Activated naive CD8-positive, alpha-beta T cell treated with anti-CD3 and anti-CD28 coated beads for 36 hours (primary cell): ENCODE results near the gene STAB2. TPM values are rescaled to one million over a fixed set of nuclear protein-coding genes. Genes with fewer than 3 reads are reported as not detected.

Source experiments
- DNase-seq: peaks from one replicate; pipeline ENCODE4 v3.0.0; 2021
- H3K27ac Mint-ChIP-seq: one replicate; pipeline ENCODE4 v1.8.0; 2022; ENCODE audit warnings: mild to moderate bottlenecking, moderate library complexity, mixed read lengths
- H3K27me3 Mint-ChIP-seq: one replicate; pipeline ENCODE4 v1.8.0; 2022; ENCODE audit warnings: mild to moderate bottlenecking, mixed read lengths
- H3K36me3 Mint-ChIP-seq: one replicate; pipeline ENCODE4 v1.8.0; 2021; ENCODE audit warnings: mild to moderate bottlenecking, mixed read lengths
- H3K4me1 Mint-ChIP-seq: one replicate; pipeline ENCODE4 v1.8.0; 2021; ENCODE audit warnings: mixed read lengths
- H3K4me3 Mint-ChIP-seq: one replicate; pipeline ENCODE4 v1.8.0; 2022; ENCODE audit warnings: mild to moderate bottlenecking, moderate library complexity, mixed read lengths
- H3K9me3 Mint-ChIP-seq: one replicate; pipeline ENCODE4 v1.8.0; 2022; ENCODE audit warnings: mixed read lengths
- total RNA-seq, 2 experiments: library from RNA; stranded (reverse); gene quantifications; one replicate each; pipeline ENCODE4 v1.2.3, GENCODE V29; 2021

STAB2 gene
- total RNA-seq, 2 experiments from 2014 or later, result not detected

DNA sequence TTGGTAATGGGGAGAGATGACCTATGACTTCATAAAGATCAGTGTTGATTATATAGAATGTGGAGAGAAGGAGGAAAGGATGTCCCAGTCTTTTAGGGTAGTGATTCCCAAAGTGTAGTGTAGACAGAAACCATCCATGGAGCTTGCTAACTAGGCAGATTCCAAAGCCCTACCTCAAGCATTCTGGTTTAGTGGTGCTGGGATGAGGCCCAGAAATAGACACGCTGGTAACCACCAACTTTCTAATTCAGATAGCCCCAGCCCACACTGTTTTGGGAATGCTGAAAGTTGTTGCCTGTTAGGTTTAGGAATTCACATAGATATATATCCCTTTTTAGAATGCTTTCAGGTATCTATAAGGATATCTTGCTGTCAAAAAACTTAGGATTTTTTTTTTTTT, 69.2 kb downstream of the STAB2 start:
- Mint-ChIP-seq H3K27me3 (no peaks in the 10 kb centered on the region), H3K27ac (no peak overlapping the region), H3K4me3 (no peak overlapping the region), H3K36me3 (no peaks in the 10 kb centered on the region), H3K4me1 (peaks cover 12% of the 10 kb centered on the region), H3K9me3 (no peaks in the 10 kb centered on the region)
- no peak for DNase-seq

GRCh38 chr12:103657331-103657730, 70.3 kb downstream of the STAB2 start:
- Mint-ChIP-seq H3K4me1 (peaks cover 12% of the 10 kb centered on the region), H3K9me3 (no peaks in the 10 kb centered on the region)
- DNase-seq, result no peak

DNA sequence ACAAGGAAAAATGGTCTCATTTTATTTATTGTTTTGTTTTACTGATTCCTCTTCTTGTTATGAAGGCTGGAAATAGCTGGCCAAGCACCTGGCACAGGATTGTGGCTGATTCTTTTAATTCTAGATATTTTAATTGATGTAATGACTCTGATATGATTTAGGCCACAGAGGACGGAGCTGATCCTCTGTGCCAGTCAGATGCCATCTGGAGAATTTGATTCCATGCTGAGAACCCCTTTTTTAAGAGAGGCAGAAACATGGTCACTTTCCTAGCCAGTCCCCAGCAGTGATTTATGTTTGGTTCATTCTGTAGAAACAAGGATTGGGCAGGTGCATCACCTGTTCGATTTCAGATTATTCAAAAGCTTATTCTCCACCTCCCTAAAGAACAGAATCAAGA, 77.6 kb downstream of the STAB2 start:
- H3K27ac Mint-ChIP-seq, result no peak overlapping the region
- peaks cover 3% of the 10 kb centered on the region for H3K27me3 Mint-ChIP-seq
- no peak overlapping the region for H3K4me3 Mint-ChIP-seq
- DNase-seq, result no peak
- H3K9me3 Mint-ChIP-seq, result no peaks in the 10 kb centered on the region
- no peaks in the 10 kb centered on the region for H3K4me1 Mint-ChIP-seq
- no peaks in the 10 kb centered on the region for H3K36me3 Mint-ChIP-seq

More at GRCh38 chr12:103657331-103657730, 70.3 kb downstream of the STAB2 start:
- H3K4me3 Mint-ChIP-seq, result no peak overlapping the region
- H3K27me3 Mint-ChIP-seq, result no peaks in the 10 kb centered on the region
- H3K27ac Mint-ChIP-seq, result no peak overlapping the region
- no peaks in the 10 kb centered on the region for H3K36me3 Mint-ChIP-seq

DNA sequence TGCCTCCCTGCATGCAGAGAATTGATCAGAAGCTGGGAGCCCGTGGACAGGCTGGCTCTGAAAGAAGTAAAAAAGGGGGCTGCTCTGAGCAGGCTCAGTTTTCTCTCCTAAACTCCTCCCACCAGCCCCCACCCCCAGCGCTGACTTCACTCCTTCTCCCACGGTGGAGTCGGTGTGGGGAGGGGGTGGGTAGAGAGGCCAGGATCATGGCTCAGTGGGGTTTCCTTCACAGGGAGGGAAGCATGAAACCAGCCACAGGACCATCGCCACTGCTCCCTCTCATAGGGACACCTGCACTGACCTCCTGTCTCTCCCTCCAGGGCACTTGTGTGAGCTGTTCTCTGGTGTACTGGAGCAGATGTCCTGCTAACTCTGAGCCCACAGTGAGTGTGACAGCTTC, 78.9 kb downstream of the STAB2 start:
- Mint-ChIP-seq H3K4me1 (no peaks in the 10 kb centered on the region), H3K27ac (no peak overlapping the region), H3K36me3 (no peaks in the 10 kb centered on the region), H3K9me3 (no peaks in the 10 kb centered on the region), H3K4me3 (no peak overlapping the region), H3K27me3 (peaks cover 3% of the 10 kb centered on the region)
- no peak for DNase-seq

DNA sequence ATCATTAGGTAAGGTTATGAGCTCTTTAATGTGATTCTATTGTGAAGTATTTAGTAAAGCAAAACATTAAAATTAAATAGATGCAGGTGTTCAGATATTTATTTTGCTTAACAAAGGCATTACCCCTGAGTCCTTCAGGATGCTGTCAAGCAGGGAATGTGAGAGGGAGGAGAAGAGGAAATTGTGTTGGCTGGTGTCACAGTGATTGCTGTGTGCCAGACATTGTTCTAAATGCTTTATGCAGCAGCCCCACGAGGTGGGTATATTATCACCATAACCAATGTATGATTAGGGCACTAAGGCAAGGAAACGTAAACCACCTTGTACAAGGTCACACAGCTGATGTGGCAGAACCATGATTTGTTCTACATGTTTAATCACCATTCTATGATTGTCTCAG, 80.1 kb downstream of the STAB2 start:
- no peaks in the 10 kb centered on the region for H3K36me3 Mint-ChIP-seq
- peaks cover 3% of the 10 kb centered on the region for H3K27me3 Mint-ChIP-seq
- no peak overlapping the region for H3K4me3 Mint-ChIP-seq
- H3K4me1 Mint-ChIP-seq, result no peaks in the 10 kb centered on the region
- DNase-seq, result no peak
- no peaks in the 10 kb centered on the region for H3K9me3 Mint-ChIP-seq
- no peak overlapping the region for H3K27ac Mint-ChIP-seq

DNA sequence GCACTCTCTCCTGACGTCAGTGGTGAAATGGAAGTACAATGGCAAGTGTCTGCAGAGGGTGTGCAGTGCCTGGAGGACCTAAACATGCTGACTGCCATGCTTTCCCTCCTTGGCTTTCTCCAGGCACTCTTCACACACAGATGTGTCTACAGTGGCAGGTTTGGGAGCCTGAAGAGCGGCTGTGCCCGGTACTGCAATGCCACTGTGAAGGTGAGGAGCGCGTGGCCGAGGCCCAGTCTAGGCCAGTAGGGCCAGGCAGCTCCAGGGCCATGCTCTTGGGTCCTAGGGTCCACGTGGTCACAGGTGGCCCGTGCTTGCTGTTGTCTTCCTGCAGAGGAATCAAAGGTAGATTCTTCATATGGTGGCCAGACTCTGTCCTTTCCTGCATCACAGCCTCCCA, 81.4 kb downstream of the STAB2 start:
- no peaks in the 10 kb centered on the region for H3K9me3 Mint-ChIP-seq
- H3K27me3 Mint-ChIP-seq, result peaks cover 3% of the 10 kb centered on the region
- no peaks in the 10 kb centered on the region for H3K36me3 Mint-ChIP-seq
- H3K4me1 Mint-ChIP-seq, result no peaks in the 10 kb centered on the region
- DNase-seq, result no peak
- H3K4me3 Mint-ChIP-seq, result no peak overlapping the region
- H3K27ac Mint-ChIP-seq, result no peak overlapping the region

DNA sequence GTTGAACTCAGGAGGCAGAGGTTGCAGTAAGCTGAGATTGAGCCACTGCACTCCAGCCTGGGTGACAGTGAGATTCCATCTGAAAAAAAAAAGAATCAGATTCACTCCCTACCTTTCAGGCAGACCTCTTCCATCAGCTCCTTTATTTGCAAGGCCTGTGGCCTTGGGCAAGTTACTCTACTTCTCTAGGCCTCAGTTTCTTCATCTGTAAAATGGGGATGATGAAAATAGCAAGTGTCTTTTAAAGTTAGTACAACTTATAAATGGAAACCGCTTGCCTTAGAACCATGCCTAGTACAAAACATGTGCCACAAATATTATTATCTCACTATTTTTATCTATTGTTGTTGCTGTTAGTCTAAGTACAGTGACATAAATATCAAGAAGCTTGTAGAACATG, 84.3 kb downstream of the STAB2 start:
- no peaks in the 10 kb centered on the region for H3K36me3 Mint-ChIP-seq
- no peaks in the 10 kb centered on the region for H3K9me3 Mint-ChIP-seq
- DNase-seq, result no peak
- no peak overlapping the region for H3K27ac Mint-ChIP-seq
- peaks cover 3% of the 10 kb centered on the region for H3K27me3 Mint-ChIP-seq
- H3K4me3 Mint-ChIP-seq, result no peak overlapping the region
- H3K4me1 Mint-ChIP-seq, result no peaks in the 10 kb centered on the region

- Mint-ChIP-seq H3K4me3 (no peak overlapping the region), H3K27ac (no peak overlapping the region), H3K36me3 (no peaks in the 10 kb centered on the region), H3K4me1 (no peaks in the 10 kb centered on the region), H3K27me3 (no peaks in the 10 kb centered on the region), H3K9me3 (no peaks in the 10 kb centered on the region)
- DNase-seq, result no peak
Observed at GRCh38 chr12:103672401-103673119, 85.5 kb downstream of the STAB2 start.

DNA sequence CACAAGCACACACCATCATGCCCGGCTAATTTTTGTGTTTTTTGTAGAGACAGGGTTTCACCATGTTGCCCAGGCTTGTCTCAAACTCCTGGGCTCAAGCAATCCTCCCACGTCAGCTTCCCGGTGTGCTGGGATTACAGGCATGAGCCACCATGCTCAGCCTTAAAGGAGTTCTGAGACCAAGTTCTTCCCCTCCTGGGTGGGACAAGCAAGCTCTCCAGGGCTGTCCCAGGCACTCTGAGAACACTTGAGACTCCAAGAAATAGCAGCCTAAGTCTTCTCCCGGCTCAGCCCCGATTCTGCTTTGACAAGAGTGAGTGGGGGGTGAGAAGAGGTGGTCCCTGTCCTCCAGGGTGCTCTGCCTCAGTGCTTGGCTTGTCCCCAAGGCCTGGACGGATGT, 86.4 kb downstream of the STAB2 start:
- Mint-ChIP-seq H3K4me3 (no peak overlapping the region), H3K4me1 (no peaks in the 10 kb centered on the region), H3K27ac (no peak overlapping the region), H3K27me3 (no peaks in the 10 kb centered on the region), H3K9me3 (no peaks in the 10 kb centered on the region), H3K36me3 (no peaks in the 10 kb centered on the region)
- no peak for DNase-seq

DNA sequence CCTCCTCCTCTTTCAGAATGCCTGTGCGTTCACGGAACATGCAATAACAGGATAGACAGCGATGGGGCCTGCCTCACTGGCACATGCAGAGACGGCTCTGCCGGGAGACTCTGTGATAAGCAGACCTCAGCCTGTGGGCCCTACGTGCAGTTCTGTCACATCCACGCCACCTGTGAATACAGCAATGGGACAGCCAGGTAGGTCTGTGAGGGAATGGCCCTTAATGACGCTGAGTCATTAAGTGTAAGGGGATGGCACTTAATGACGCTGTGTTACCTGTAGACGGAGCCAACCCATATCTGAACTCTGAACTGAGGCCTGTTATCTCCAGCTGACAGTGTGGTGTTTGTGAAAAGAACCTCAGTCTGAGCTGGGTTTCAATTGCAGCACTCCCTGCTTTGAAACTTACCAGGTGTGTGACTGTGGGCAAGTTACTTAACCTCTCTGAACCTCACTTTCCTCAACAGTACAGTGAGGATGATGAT, 86.9 kb downstream of the STAB2 start:
- no peaks in the 10 kb centered on the region for H3K27me3 Mint-ChIP-seq
- no peaks in the 10 kb centered on the region for H3K36me3 Mint-ChIP-seq
- no peaks in the 10 kb centered on the region for H3K4me1 Mint-ChIP-seq
- no peak overlapping the region for H3K27ac Mint-ChIP-seq
- no peak for DNase-seq
- no peak overlapping the region for H3K4me3 Mint-ChIP-seq
- no peaks in the 10 kb centered on the region for H3K9me3 Mint-ChIP-seq

DNA sequence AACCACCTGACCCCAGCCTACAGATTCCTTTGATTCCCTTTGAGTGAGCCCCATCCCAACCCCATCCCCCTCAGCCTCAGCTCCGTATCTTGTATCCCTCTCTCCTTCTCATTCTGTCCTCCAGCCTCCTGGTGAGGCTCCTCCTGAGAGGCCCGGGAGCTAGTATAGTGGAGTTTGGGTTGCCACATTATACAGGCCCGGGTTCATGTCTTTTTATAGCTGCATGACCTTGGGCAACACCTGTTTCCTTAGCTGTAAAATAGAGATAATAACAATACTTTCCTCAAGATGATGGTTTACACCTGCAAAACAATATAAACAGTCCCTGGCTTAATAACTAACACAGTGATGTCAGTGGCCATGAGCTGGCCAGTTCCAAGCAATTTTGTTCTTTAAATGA, 89.8 kb downstream of the STAB2 start:
- no peaks in the 10 kb centered on the region for H3K36me3 Mint-ChIP-seq
- no peak for DNase-seq
- no peak overlapping the region for H3K4me3 Mint-ChIP-seq
- no peak overlapping the region for H3K27ac Mint-ChIP-seq
- H3K9me3 Mint-ChIP-seq, result no peaks in the 10 kb centered on the region
- no peaks in the 10 kb centered on the region for H3K4me1 Mint-ChIP-seq
- no peaks in the 10 kb centered on the region for H3K27me3 Mint-ChIP-seq

- Mint-ChIP-seq H3K27me3 (no peaks in the 10 kb centered on the region), H3K27ac (no peak overlapping the region), H3K36me3 (no peaks in the 10 kb centered on the region), H3K4me1 (no peaks in the 10 kb centered on the region), H3K9me3 (no peaks in the 10 kb centered on the region), H3K4me3 (no peak overlapping the region)
- DNase-seq, result no peak
Observed at GRCh38 chr12:103677341-103677740, 90.3 kb downstream of the STAB2 start.

DNA sequence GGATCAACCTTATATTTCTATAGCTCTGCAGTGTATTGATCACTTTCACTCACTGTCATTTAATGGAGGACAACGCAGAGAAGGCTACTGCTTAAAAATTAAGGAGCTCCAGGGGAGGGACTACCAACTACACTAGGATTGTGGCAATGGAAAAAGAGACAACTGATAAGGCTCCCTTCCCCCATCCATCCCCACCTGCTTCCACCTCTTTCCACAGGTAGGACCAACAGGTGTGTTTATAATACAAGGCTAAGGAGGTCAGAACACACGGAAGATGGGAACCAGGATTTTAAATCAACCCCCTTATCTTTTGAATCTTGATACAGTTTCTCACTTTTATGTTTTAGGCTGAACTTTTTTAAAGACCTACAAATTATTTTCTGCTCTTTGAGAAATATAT, 90.8 kb downstream of the STAB2 start:
- no peaks in the 10 kb centered on the region for H3K36me3 Mint-ChIP-seq
- no peak for DNase-seq
- no peaks in the 10 kb centered on the region for H3K27me3 Mint-ChIP-seq
- no peak overlapping the region for H3K27ac Mint-ChIP-seq
- H3K4me1 Mint-ChIP-seq, result no peaks in the 10 kb centered on the region
- no peak overlapping the region for H3K4me3 Mint-ChIP-seq
- H3K9me3 Mint-ChIP-seq, result no peaks in the 10 kb centered on the region

DNA sequence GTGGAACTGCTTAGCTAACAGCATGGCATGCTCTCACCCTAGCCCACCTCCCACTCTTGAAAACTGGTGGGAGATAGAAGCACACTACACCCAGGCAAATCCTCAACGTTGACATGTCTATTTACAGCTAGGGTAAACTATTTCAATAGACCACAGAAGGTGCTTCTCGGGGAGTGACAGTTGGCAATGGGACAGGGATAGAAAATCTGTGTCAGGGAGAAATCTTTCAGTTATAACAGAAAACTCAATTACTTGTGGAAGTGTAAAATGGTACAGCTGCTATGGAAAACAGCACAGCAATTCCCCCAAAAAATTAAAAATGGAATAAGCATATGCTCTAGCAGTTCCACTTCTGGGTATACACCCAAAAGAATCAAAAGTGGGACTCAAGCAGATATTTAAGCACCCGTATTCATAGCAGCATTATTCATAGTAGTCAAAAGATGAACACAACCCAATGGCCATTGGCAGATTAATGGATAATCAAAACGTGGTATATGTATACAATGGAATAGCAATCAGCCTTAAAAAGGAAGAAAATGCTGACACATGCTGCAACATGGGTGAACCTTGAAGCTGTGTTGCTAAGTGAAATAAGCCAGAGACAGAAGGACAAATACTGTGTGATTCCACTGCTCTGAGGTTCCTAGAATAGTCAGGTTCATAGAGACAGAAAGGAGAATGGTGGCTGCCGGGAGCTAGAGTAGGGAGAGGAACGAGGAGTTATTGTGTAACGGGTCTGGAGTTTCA, 92.5 kb downstream of the STAB2 start:
- no peaks in the 10 kb centered on the region for H3K36me3 Mint-ChIP-seq
- H3K9me3 Mint-ChIP-seq, result no peaks in the 10 kb centered on the region
- H3K4me3 Mint-ChIP-seq, result no peak overlapping the region

DNA sequence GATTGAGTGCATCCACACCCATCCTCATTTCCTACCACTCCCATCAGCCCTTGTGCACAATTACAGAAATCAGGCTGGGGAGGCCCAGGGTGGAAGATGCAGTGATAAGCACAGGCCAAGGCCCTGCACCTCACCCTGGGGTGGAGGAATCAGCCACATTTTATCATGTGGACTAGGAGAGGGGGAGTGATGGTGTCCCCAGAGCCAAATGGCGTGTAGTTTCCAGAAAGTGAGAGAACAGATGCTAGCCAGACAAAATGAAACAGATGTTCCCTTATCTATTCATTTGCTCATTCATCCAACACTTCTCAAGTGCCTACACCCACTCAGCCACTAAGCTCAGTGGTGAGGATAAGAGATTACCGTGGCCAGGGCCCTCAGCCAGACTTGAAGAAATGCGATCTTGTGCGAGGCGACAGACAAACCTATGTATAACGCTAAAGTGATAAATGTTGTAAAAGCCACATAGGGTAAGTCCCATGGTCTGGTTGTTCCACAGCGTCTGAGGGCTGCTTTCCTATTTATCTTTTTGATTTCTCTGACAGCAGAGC, 93.6 kb downstream of the STAB2 start:
- DNase-seq, result no peak
- Mint-ChIP-seq H3K27ac (no peak overlapping the region), H3K4me3 (no peak overlapping the region), H3K9me3 (no peaks in the 10 kb centered on the region), H3K36me3 (no peaks in the 10 kb centered on the region), H3K4me1 (no peaks in the 10 kb centered on the region), H3K27me3 (no peaks in the 10 kb centered on the region)

More for the DNA sequence above, 92.5 kb downstream of the STAB2 start:
- H3K27ac Mint-ChIP-seq, result no peak overlapping the region
- no peaks in the 10 kb centered on the region for H3K27me3 Mint-ChIP-seq
- no peak for DNase-seq
- H3K4me1 Mint-ChIP-seq, result no peaks in the 10 kb centered on the region
